ENCODE measurements around the gene RAMP2. TPM values are rescaled to one million over a fixed set of nuclear protein-coding genes. Genes with fewer than 3 reads are reported as not detected.

The RAMP2 gene
- total RNA-seq, 2 donors from 2014 or later: 11.0 to 32.3 TPM

- H3K27me3 ChIP-seq (replicated peaks; ENCODE audit: insufficient read depth): no peaks in the 10 kb centered on the region
- peaks cover 0 to 4% of the 10 kb centered on the region in 2 donors for H3K4me1 ChIP-seq (ENCODE audit: control insufficient read depth in 1 of 2, low read depth in 2 of 2)
- ATAC-seq (ENCODE audit: insufficient number of reproducible peaks, low FRiP score, low read depth) (no peak), DNase-seq (ENCODE audit: low spot score) (no peak)
- H3K9me3 ChIP-seq: no peaks in the 10 kb centered on the region
- TF ChIP-seq CTCF (IDR thresholded peaks at IDR 0.05): no peak
- H3K27ac ChIP-seq: no peak overlapping the region
- H3K36me3 ChIP-seq: peaks cover 6% of the 10 kb centered on the region
- H3K4me3 ChIP-seq: no peak overlapping the region
Measured at GRCh38 chr17:42791948-42792347, 30.9 kb downstream of the RAMP2 start.

- DNase-seq (ENCODE audit: low spot score) (no peak), ATAC-seq (ENCODE audit: insufficient number of reproducible peaks, low FRiP score, low read depth) (no peak)
- no peaks in the 10 kb centered on the region for H3K9me3 ChIP-seq
- H3K27me3 ChIP-seq (replicated peaks; ENCODE audit: insufficient read depth): no peaks in the 10 kb centered on the region
- H3K4me3 ChIP-seq: no peak overlapping the region
- TF ChIP-seq CTCF (IDR thresholded peaks at IDR 0.05): no peak
- peaks cover 6% of the 10 kb centered on the region for H3K36me3 ChIP-seq
- no peak overlapping the region for H3K27ac ChIP-seq
- peaks cover 2 to 10% of the 10 kb centered on the region in 2 donors for H3K4me1 ChIP-seq (ENCODE audit: control insufficient read depth in 1 of 2, low read depth in 2 of 2)
Measured at GRCh38 chr17:42792545-42792944, 31.5 kb downstream of the RAMP2 start.

DNA sequence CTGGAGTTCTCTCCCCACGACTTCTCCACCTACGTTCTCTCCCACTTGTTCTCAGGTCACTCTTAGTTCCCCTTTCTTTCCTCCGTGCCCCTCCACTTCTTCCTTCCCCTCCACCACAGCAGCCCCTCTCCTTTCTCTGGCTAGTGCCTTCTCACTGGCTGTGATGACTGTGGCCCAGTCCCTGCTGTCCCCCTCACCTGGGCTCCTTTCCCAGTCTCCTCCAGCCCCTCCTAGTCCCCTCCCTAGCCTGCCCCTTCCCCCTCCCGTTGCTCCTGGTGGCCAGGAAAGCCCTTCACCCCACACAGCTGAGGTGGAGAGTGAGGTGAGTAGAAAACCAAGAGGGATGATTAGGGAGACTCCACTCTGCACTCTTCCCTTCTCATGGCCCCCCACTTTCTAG is 34.0 kb downstream of the RAMP2 start:
- Histone ChIP-seq H3K4me3 (no peak overlapping the region), H3K27ac (no peak overlapping the region), H3K27me3 (replicated peaks; ENCODE audit: insufficient read depth) (no peaks in the 10 kb centered on the region), H3K4me1 (ENCODE audit: control insufficient read depth in 1 of 2, low read depth in 2 of 2) (peaks cover 10 to 22% of the 10 kb centered on the region in 2 donors), H3K36me3 (peaks cover 6% of the 10 kb centered on the region), H3K9me3 (no peaks in the 10 kb centered on the region)
- ATAC-seq (ENCODE audit: insufficient number of reproducible peaks, low FRiP score, low read depth) (no peak), DNase-seq (ENCODE audit: low spot score) (no peak)
- TF ChIP-seq CTCF (IDR thresholded peaks at IDR 0.05): no peak

DNA sequence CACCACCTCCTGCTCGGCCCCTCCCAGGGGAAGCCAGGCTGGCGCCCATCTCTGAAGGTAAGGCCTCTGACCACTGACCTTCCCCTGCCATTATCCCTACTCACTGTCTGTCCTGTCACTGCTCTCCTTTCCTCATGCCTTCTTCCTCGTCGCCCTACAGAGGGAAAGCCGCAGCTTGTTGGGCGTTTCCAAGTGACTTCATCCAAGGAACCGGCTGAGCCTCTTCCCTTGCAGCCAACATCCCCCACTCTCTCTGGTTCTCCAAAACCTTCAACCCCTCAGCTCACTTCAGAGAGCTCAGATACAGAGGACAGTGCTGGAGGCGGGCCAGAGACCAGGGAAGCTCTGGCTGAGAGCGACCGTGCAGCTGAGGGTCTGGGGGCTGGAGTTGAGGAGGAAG is 34.4 kb downstream of the RAMP2 start:
- Histone ChIP-seq H3K27ac (no peak overlapping the region), H3K9me3 (no peaks in the 10 kb centered on the region), H3K27me3 (replicated peaks; ENCODE audit: insufficient read depth) (no peaks in the 10 kb centered on the region), H3K4me3 (no peak overlapping the region), H3K36me3 (peaks cover 6% of the 10 kb centered on the region), H3K4me1 (ENCODE audit: control insufficient read depth in 1 of 2, low read depth in 2 of 2) (peaks cover 10 to 22% of the 10 kb centered on the region in 2 donors)
- no peak for ATAC-seq (ENCODE audit: insufficient number of reproducible peaks, low FRiP score, low read depth)
- TF ChIP-seq CTCF (IDR thresholded peaks at IDR 0.05): no peak
- no peak for DNase-seq (ENCODE audit: low spot score)

DNA sequence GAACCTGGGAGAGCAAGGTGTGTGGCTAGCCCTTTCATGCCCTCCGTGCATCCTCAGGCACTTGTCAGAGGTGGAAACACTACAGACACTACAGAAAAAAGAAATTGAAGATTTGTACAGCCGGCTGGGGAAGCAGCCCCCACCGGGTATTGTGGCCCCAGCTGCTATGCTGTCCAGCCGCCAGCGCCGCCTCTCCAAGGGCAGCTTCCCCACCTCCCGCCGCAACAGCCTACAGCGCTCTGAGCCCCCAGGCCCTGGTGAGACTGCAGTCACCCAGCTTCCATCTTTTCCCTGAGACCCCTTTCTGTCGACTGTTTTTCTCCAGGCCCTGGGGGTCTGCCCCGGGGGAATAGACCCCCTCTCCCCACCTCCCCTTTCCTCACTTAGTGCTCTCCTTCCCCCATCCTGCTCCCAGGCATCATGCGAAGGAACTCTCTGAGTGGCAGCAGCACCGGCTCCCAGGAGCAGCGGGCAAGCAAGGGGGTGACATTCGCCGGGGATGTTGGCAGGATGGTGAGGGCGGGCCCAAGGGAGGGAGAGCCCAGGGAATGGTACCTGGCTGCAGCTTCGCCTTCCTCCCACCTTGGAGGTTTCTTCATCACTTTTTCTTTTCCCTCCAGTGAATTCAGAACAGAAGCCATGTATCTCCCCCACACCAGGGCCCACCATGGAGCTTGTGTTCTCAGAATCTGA is 35.2 kb downstream of the RAMP2 start:
- H3K4me1 ChIP-seq (ENCODE audit: control insufficient read depth in 1 of 2, low read depth in 2 of 2): peaks cover 10 to 22% of the 10 kb centered on the region in 2 donors
- DNase-seq (ENCODE audit: low spot score) (no peak), ATAC-seq (ENCODE audit: insufficient number of reproducible peaks, low FRiP score, low read depth) (no peak)
- peaks cover 6% of the 10 kb centered on the region for H3K36me3 ChIP-seq
- TF ChIP-seq CTCF (IDR thresholded peaks at IDR 0.05): no peak
- H3K27ac ChIP-seq: no peak overlapping the region
- H3K9me3 ChIP-seq: no peaks in the 10 kb centered on the region
- H3K4me3 ChIP-seq: no peak overlapping the region
- no peaks in the 10 kb centered on the region for H3K27me3 ChIP-seq (replicated peaks; ENCODE audit: insufficient read depth)

Data from thoracic aorta (tissue), 2 donors.